ENCODE data around the gene C1S.

DNA sequence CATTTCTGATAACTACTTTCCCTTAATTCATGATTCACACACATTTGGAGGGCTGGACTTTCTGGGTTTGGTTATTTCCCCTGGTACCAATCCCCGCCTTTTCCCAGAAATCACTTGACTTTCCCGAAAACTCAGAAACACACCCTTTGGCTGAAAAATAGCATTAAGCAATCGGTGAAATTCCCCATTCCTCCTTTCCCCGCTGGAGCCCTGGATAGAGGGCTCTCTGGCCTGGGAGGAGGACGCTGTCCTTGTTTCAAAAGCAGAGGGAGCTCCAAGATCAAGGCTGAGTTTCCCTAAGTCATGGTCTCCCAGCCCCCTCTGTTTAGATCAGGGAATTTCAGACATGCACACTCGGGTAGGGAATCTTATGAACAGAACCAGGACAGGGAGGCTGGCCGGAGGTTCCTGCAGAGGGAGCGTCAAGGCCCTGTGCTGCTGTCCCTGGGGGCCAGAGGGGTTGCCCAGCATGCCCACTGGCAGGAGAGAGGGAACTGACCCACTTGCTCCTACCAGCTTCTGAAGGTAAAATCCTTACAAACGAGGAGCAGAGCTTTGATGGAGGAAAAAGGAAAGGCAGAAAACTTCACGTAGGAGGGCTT lies at the start of gene C1S:
- TF ChIP-seq RARB (CRISPR knock-in tag; IDR thresholded peaks at IDR 0.05) (no peak), PPARA (CRISPR knock-in tag; IDR thresholded peaks at IDR 0.05; ENCODE audit: borderline replicate concordance) (no peak), ESRRG (CRISPR knock-in tag; IDR thresholded peaks at IDR 0.05) (no peak), ZFP30 (CRISPR knock-in tag; IDR thresholded peaks at IDR 0.05) (no peak), ZC3H10 (CRISPR knock-in tag; IDR thresholded peaks at IDR 0.05) (no peak)
- TF ChIP-seq, protein P1, sequence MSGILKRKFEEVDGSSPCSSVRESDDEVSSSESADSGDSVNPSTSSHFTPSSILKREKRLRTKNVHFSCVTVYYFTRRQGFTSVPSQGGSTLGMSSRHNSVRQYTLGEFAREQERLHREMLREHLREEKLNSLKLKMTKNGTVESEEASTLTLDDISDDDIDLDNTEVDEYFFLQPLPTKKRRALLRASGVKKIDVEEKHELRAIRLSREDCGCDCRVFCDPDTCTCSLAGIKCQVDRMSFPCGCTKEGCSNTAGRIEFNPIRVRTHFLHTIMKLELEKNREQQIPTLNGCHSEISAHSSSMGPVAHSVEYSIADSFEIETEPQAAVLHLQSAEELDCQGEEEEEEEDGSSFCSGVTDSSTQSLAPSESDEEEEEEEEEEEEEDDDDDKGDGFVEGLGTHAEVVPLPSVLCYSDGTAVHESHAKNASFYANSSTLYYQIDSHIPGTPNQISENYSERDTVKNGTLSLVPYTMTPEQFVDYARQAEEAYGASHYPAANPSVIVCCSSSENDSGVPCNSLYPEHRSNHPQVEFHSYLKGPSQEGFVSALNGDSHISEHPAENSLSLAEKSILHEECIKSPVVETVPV (CRISPR knock-in tag; IDR thresholded peaks at IDR 0.05): no peak

Measured in SK-N-SH treated with all-trans-retinoic acid at 6 μM for 48 hours (cell line).